ENCODE data around the gene DPYSL4.

DNA sequence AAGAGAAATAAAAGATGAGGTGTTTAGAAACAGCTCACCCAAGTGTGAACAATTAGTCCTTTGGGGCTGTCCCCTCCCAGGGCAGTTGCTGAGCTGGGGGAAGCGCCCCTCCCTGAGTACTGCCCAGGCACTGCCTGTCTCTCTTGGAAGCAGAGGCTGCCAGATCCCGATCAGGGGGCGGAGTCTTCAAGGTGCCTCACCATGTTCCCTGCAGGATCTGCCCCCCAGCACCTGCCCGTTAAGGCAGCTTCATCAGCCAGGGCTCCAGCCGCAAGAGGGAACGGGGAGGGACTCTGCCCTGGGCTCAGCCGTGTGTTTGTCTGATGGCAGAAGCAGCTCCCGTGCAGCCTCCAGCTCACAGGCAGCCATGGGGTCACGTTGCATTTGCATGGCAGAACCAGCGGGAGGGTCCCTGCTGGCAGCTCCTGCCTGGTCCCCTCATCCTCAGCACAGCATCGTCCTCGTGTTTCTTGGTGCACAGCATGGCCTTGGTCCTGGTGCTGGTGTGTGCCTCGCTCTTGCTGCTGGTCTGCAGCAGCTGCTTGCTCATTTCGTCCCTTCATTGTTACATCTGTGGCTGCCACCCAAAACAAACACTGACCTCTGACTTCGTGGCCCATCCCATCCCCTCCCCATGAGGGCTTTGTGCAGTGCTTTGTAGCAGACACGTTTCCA is 10.7 kb upstream of the DPYSL4 start:
- TF ChIP-seq ZNF331 (CRISPR knock-in tag; IDR thresholded peaks at IDR 0.05), result no peak
- TF ChIP-seq, protein P1, sequence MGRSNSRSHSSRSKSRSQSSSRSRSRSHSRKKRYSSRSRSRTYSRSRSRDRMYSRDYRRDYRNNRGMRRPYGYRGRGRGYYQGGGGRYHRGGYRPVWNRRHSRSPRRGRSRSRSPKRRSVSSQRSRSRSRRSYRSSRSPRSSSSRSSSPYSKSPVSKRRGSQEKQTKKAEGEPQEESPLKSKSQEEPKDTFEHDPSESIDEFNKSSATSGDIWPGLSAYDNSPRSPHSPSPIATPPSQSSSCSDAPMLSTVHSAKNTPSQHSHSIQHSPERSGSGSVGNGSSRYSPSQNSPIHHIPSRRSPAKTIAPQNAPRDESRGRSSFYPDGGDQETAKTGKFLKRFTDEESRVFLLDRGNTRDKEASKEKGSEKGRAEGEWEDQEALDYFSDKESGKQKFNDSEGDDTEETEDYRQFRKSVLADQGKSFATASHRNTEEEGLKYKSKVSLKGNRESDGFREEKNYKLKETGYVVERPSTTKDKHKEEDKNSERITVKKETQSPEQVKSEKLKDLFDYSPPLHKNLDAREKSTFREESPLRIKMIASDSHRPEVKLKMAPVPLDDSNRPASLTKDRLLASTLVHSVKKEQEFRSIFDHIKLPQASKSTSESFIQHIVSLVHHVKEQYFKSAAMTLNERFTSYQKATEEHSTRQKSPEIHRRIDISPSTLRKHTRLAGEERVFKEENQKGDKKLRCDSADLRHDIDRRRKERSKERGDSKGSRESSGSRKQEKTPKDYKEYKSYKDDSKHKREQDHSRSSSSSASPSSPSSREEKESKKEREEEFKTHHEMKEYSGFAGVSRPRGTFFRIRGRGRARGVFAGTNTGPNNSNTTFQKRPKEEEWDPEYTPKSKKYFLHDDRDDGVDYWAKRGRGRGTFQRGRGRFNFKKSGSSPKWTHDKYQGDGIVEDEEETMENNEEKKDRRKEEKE (IDR thresholded peaks at IDR 0.05), result no peak
- no peak for TF ChIP-seq RXRB (CRISPR knock-in tag; IDR thresholded peaks at IDR 0.05; ENCODE audit: borderline replicate concordance)
- no peak for TF ChIP-seq EZH2 (conservative IDR thresholded peaks at IDR 0.05; ENCODE audit: low read depth, low read length)
- TF ChIP-seq SRSF1 (optimal IDR thresholded peaks at IDR 0.05; ENCODE audit: low read depth, low read length), result no peak
